GM23248 (cell line): ENCODE measurements around the gene TRAF3.

ENCODE experiments used
- EZH2 ChIP-seq: fragments of 200-600 bp; sonication (generic); IDR thresholded peaks from 2 replicates; pipeline ENCODE4 v1.6.1; 2018; ENCODE audit warnings: antibody characterized with exemption, mild to moderate bottlenecking; ENCODE audit not compliant: insufficient read depth, poor library complexity, severe bottlenecking
- EZH2phosphoT487 ChIP-seq: fragments of 200-600 bp; sonication (generic); IDR thresholded peaks from 2 replicates; pipeline ENCODE4 v1.6.1; 2018; ENCODE audit warnings: antibody characterized with exemption, moderate library complexity, mild to moderate bottlenecking, low read depth; ENCODE audit not compliant: insufficient read depth

GRCh38 chr14:102883089-102883541, 105.9 kb downstream of the TRAF3 start:
- TF ChIP-seq EZH2 (no peak), EZH2phosphoT487 (no peak)
